Measurements from ENCODE around the gene PCDH12.
"Not testable (repeated sequence)": the region's sequence is repeated elsewhere in the genome, so short reads cannot be mapped to it uniquely, and the experiment has no call there.

PCDH12 gene

DNA sequence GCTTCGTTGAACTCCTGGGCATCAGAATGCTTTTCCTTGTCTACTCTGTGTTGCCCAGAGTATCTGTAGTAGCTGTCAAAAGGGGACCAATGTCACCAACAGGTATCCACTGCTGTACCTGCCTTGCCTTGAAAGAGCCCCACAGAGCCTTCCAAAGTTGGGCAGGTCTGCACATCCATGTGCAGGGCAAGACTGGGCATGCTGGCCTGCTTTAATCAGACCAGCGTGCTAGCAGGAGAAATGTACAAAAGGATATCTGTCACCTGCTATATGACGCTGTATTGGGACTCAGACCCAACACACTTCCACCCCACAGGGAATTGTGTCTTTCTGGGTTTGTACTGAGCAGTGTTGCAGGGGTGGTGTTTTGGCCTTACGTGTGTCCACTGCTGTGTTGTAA is 22.5 kb downstream of the PCDH12 start:
- DNase-seq: no peak

DNA sequence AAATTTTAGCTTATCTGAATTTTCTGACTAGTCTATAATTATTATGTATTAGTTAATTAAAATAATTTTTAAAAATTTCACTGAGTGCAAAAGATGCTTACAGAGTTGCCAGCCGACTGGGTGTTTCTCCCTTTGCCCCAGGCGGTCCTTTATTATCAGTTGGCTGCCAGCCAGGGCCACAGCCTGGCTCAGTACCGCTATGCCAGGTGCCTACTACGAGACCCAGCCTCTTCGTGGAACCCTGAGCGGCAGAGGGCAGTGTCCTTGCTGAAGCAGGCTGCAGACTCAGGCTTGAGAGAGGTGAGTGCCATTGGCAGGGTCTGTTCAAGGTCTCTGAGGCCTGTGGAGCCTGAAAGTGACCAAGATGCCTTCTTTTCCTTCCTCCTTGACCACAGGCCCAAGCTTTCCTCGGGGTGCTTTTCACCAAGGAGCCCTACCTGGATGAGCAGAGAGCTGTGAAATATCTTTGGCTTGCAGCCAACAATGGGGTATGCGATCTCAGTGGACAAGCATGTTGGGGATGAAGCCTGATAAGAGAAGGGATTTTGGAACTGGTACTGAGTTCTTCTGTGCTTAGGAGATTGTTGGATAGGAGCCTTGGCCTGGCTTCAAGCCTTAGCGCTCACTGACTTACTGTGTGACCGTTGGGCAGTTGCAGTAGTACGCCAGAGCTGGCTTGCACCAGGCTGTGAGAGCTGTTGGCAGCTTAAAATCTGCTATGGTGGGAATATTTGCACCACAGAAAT is 23.7 kb downstream of the PCDH12 start:
- DNase-seq: no peak

DNA sequence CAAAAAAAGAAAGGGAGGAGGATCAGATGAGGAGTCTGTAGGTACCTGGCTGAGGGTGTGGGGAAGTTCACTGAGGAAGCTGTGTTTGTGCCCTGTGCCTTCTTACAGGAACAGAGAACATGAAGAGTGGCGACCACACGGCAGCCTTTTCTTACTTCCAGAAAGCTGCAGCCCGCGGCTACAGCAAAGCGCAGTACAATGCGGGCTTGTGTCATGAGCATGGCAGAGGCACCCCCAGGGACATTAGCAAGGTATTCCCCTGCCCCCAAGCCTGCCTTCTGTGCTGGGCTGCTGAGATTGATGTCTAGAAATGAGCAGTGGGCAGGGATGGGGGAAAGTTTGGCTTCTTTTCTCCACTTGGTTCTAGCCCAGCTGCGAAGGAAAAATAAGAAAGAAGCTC is 24.9 kb downstream of the PCDH12 start:
- no peak for DNase-seq

DNA sequence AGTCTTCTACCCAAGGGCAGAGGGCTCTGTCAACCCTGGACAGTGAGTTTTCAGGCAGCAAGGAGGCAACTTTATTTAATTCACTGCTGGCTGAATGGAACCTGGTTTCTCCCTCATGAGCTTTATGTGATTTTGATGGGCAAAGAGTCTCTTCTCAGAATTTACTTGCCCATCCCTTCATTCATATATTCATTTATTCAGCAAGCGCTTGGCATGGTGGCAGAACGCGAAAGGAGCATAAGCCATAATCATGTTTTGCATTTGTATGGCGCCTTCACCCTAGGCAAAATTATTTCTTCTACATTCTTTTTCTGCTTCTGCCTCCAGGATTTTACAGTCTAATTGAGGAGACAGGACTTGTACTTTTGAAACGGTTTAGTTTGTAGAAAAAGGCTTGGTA is 26.3 kb downstream of the PCDH12 start:
- DNase-seq: no peak

DNA sequence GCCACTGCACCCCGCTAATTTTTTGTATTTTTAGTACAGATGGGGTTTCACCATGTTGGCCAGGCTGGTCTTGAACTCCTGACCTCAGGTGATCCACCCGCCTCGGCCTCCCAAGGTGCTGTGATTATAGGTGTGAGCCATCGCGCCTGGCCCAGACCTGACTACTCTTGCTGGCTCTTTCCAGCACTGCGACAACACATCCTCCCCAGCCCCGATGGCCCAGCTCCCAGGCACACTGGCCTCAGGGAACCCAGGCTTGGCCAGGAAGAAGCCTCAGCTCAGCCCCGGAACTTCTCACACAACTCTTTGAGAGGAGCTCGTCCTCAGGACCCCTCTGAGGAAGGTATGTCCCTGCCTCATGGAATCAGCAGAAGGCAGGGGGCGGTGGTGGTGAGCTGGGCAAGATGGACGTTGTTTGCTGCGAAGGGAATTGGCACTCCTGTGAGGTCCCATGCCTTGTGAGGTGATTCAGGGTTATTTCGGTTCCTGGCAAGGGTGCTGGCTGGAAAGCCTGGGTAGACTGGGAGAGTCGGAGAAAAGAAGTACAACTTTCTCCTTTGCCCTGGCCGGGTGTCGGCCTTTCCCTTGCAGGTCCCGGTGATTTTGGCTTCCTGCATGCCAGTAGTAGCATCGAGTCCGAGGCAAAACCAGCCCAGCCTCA is 28.5 kb downstream of the PCDH12 start:
- no peak for DNase-seq

DNA sequence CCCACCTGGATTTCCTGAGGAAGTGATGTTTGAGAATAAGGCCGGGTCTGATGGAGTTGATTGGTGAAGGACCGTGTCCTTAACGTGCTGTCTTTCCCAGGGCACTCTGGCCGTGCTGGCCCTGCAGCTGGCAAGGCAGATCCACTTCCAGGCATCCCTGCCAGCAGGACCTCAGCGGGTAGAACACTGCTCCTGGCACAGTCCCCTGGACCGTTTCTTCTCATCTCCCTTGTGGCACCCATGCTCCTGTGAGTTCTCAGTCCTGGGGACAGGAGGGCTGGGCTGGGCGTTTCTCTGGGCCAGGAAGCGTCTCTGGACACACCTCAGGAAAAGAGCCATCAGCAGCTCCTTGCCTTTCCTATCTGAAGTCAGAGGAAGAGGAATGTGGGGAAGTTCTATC is 30.0 kb downstream of the PCDH12 start:
- no peak for DNase-seq

DNA sequence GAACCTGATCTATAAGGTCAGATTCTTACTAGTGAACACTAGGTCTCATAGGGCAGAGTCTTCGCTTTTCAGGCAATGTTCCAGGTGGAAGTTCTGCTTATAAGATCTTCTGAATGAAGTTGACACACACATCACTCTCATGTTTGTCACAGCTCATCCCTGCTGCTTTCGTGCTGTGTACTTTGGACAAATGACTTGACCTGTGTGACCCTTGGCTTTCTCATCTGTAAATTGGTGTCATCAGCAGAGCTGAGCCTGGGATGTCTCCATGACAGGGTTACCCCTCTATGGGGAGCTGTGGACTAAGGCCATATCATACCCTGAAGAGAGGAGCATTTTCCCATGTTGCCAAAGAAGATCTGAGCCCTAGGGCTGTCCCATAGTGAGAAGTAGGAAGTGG is 31.6 kb downstream of the PCDH12 start:
- DNase-seq: no peak

DNA sequence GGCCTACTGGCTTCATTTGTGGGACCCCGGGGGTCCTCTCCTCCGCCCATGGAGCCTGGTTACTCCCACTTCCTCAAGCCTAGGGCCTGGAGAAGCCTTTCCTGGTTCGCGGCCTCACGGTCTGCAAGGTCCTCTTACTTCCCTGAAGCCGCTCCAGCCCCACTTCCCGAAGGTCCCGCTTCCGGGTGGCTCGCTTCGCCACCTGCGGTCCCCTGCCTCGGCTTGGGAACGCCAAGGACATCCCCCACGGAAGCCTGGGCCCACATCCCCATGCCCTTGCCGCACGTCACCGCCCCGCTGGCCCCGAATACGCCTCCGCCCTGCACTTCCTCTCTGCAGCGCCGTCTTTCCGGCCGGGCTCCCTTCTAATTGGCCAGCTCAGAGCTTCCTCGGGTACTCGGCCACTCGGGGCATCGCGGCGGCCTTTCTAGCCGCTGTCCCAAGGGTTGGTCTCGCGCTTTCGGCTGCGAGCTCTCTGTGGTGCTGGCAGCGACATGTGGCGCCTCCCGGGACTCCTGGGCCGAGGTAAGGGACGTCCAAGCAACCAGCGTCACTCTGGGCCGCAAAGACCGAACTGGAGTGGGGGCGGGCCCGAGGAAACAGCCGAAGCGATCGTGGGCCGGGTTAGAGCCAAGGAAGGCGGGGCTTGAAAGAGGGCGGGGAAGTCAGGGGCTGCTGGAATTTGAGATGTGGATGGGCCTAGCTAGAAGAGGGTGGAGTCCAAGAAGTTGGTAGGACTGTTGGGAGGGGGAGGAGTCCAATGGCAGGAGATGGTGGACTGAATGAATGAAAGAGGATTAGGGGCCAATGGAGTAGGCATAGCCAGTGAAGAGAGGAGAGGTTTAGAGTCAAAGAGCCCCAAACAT is 34.3 kb downstream of the PCDH12 start, which contains the start of gene DELE1:
Gene DELE1 (plus strand): TSS at position 424 of the 866 bp plus-strand sequence. CDS start 71 bp downstream, at position 495.
- peak; percentile 97 for DNase-seq

DNA sequence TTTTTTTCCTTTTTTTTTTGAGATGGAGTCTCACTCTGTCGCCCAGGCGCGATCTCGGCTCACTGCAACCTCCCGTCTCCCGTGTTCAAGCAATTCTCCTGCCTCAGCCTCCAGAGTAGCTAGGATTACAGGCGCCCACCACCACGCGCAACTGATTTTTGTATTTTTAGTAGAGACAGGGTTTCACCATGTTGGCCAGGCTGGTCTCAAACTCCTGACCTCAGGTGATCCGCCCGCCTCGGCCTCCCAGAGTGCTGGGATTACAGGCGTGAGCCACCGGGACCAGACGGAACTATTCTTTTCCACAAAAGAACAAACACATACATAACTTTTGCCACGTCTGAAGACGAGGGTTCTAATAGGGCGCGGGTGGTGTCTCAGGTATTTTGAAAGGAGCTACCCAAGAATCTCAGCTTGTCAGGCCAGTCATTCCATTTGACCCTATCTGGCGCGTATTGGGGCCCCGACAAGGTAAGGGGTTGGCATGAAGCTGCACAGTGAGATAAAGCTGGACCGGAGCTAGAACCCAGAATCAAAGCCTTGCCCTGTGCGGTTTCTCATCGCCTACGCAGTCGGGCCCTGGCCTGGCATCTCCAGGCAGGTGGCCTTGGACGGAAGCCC is 35.1 kb downstream of the PCDH12 start:
- DNase-seq: not testable (repeated sequence)

DNA sequence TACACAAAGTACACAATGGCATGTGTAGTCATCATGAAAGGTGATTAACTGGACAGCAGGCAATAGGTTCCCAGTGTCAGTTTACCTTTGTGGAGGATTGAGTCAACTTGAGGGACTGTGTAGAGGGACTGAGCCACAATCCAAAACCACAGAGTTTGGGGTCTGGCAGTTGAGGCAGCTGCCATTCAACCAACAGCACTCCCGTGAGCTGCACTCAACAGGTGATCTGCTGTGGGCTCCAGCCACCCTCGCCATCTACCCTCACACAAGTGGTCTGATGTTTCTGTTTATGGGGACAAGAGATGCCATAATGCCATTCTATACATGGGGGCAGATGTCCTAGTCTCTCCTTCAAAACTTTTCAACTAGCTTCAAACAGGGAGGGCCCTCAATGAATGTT is 37.2 kb downstream of the PCDH12 start:
- DNase-seq: no peak

DNA sequence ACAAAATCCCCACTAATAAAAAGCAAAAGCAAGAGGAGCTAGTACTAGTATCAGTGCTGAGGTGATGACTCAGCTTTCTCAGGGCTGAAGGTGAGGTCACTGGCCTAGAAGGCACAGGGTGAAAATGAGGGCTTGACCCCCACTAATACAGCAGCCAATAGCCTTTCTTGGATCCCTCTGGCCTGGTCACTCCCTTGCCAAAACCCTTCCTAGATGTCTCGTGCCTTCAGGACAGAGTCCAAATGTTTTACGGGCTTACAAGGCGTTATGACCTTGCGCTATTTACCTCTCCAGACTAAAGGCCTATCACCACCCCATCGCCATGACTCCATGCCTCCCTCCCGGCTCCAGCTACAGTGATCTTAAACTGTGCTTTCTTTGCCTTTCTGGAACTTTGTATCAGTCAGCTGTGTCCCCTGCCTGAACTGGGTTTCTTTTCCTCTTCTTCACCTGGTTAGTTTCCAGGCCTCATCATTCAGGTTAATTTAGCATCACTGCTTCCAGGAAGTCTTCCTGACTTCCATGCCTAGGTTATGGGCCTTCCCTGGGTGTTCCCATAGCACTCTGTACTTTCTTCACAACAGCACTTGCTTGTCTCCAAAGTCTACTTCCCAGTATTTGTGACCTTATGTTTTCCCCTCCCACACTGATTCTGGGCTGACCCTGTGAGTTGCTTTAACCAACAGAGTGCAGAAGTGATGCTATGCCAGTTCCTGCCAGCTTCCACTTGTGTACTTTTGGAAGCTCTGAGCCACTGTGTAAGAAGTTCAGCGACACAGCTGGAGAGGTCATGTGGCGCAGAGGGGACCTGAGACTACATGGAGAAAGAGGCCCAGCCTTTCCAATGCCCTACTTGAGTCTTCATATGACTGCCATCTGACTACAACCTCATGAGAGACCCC is 38.5 kb downstream of the PCDH12 start:
- DNase-seq: peak; percentile 49

DNA sequence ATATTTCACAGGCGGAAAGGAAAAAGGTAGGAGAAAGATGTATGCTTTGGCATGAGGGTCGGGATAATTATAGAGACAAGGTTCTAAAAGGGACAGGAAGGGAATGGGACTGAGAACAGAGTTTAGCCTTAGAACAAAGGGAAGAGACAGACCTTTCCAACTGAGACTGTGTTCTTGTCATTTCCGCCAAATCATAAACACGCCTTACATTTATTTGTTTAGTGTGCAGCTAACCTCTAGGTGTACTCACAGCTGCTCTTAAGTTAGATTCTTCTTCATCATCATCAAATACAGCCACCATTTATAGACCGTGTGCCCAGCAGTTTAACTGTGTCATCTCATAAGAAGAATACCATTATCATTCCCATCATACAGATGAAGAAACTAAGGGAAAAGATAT is 40.2 kb downstream of the PCDH12 start:
- DNase-seq: no peak

DNA sequence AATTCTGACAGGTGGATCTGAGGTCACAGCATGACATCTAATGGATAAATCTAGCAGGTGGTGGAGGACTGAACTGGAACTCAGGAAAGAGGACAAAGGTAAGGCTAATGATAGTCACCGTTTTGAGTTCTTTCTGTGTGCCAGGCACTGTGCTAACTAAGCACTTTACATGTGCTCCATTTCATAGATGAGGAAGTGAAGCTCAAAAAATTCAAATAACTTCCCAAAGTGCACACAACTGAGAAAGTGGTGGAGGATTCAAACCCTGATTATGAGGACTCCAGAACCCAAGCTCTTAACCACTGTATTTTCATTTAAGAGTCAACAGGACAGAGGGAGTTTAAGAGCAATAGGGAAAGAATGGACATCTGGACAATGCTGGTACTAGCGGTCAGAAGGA is 41.5 kb downstream of the PCDH12 start:
- DNase-seq: no peak

DNA sequence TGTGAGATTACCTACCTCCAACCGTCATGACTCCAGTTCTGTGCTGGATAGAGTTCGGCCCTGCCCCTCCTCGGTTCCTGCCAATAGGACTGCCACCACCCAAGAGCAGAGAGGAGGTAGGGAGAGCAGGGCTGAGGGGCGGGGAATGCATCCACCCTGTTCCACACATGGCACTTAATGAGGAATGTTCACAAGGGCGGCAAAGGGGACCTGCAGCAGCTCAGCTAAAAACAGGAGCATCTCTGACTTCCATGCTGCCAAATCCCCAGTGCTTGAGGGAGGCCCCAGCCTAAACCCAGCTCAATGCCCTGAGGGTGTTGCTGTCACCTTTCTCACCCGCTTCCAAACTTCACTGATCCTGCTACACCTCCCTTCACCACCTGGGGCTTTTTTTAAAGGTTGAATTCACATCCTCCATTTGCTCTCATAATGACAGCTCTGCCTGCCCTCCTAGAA is 42.1 kb downstream of the PCDH12 start:
- DNase-seq: peak; percentile 83

DNA sequence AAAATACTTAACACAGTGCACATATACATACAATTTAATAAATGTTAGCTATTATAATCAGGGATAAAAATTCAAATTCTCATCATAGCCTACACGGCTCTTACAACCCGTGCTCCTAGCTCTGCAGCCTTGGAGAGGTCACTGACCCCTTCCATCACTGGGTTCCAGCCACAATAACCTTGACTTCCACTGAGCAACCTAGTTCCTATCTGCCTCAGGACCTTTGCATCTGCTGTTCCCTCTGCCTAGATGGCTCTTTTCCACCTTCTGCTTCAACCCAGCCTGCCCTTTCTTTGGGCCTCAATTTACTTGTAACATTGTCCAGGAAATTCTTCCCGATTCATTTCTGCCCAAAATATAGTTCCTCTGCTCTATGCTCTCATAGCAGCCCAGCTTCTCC is 43.2 kb downstream of the PCDH12 start:
- no peak for DNase-seq

DNA sequence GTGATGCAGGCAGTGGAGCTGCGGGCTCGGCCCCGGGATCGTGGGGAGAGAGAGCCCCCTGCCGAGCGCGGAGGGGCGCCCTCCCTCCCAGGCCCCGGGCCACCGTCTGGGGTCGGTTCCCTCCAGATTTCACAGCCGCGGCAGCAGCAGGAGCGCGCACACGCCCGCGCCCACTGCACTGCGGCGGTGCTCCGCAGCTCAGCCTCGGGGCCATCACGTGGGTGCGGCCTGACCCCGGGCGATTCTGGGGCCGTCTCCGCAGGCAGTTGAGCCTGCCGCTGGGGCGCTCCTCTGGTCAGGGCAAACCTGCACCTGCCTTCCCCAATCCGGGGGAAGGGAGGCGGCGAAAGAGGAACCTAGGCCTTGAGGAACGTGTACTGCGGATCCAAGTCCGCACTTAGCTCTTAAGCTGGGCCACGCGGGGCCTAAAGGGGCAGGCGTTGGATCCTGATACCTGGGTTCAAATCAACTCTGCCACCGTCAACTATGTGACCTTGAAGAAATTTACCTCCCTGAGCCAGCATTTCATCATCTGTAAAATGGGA is 43.7 kb downstream of the PCDH12 start:
- peak; percentile 68 for DNase-seq

DNA sequence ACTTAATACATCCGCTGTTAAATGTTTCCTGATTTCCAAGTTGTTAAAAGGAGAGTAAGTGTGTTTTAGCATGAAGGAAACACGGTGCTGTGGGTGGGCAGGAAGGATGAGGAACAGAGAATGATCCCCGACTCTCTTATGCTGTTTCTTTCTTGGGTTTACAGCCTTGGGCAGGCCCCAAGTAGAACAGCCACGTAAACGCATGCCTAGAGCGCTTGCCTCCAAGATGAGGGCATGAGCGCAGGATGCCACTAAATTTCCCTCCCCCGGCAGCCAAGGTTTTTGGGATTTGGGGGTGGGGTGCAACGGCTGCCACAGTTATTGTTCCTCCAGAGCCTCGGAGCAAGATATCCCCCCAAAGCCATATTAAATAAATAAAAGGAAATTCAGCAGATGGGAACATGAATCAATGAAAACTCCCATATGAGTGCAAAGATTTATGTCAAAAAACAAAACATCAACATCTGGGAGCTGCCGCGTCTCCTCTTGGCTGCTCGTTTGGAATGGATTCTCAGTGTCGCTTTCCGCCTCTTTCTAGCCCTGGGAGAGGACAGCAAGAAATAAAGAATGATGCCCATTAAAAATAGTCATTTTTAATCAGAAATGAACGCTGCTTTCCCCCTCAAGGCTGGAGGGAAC is 44.3 kb downstream of the PCDH12 start:
- no peak for DNase-seq

DNA sequence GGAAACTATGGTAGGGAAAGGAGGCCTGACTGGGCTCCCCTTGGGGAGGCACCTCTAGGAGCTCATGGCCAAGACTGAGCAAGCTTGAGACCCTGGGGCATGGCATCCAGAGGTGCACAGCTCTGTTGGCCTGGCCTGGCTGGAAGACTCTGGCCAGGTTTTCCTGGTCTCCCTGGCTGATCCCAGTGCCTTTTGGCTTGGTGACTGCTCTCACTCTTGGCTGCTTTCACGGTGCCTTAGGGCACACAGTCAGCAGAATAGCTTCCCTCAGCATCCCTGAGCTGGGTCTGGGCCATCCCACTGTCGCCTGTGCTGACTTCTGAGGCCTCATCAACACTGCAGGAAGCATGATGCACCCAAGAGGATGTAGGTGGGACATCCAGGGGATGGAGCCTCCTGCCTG is 47.7 kb downstream of the PCDH12 start:
- peak; percentile 92 for DNase-seq

DNA sequence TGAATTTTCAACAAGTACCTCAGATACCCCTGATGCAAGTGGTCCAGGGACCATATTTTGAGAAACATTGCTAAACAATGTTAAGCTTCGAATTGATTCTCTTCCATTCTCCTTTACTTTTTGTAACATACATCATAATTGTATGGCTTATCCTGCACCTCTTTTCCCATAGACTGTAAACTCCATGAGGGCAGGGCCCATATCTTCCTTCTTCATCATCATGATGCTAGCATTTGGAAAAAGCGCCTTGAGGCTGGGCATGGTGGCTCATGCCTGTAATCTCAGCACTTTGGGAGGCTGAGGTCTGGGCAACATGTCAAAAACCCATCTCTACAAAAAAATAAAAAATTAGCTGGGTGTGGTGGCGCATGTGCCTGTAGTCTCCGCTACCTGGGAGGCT is 48.8 kb downstream of the PCDH12 start:
- DNase-seq: no peak

DNA sequence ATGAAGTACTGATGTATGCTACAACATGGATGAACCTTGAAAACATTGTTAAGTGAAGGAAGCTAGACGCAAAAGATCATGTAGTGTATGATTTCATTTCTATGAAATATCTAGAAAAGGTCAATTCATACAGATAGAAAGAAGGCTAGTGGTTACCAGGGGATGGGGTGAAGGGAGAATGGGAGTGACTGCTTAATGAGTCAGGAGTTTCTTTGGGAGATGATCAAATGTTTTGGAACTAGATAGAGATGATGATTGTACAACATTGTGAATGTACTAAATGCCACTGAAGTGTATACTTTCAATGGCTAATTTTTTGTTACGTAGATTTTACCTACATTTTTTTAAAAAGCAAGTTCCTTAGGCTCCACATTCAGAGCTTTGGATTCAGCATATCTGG is 49.2 kb downstream of the PCDH12 start:
- DNase-seq: no peak

DNA sequence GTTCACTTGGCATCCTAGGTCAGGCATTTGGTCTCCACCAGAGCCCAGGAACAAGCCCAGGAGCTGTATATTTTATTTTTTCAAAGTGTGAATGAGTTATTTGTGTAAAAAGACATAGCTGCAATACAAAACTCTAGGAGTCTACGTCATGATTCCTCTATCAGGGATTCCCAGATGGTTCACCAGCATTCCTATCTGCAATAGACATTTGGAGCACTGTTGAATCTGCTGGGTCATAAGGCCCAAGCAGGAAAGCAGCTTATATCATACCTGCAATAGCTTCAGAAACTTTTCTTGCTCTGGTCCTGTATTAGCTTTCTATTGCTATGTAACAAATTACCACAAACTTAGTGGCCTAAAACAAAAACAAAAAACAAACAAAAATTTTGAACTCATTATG is 51.0 kb downstream of the PCDH12 start:
- DNase-seq: no peak

Data from islet precursor cell (in vitro differentiated cells).